Fibroblast of pulmonary artery (primary cell): ENCODE measurements around the gene FBXO4.

ENCODE experiments used
- DNase-seq: peaks from one replicate; pipeline ENCODE4 v3.0.0-alpha.2; 2010; ENCODE audit warnings: low read depth
- H3K4me3 ChIP-seq: replicated peaks from 2 replicates; pipeline ENCODE4 v1.5.1; 2011; ENCODE audit warnings: low read depth, mild to moderate bottlenecking, control low read depth, low read length, moderate library complexity
- TF ChIP-seq, protein P1 (sequence below): IDR thresholded peaks from 2 replicates; pipeline ENCODE4 v1.5.1; 2011; ENCODE audit warnings: mild to moderate bottlenecking, control low read depth, low read length, inconsistent platforms; ENCODE audit errors: missing control alignments

FBXO4 gene

GRCh38 chr5:41883243-41883642 is 41.8 kb upstream of the FBXO4 start:
- no peak for DNase-seq
- TF ChIP-seq, protein P1, sequence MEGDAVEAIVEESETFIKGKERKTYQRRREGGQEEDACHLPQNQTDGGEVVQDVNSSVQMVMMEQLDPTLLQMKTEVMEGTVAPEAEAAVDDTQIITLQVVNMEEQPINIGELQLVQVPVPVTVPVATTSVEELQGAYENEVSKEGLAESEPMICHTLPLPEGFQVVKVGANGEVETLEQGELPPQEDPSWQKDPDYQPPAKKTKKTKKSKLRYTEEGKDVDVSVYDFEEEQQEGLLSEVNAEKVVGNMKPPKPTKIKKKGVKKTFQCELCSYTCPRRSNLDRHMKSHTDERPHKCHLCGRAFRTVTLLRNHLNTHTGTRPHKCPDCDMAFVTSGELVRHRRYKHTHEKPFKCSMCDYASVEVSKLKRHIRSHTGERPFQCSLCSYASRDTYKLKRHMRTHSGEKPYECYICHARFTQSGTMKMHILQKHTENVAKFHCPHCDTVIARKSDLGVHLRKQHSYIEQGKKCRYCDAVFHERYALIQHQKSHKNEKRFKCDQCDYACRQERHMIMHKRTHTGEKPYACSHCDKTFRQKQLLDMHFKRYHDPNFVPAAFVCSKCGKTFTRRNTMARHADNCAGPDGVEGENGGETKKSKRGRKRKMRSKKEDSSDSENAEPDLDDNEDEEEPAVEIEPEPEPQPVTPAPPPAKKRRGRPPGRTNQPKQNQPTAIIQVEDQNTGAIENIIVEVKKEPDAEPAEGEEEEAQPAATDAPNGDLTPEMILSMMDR, result no peak
- H3K4me3 ChIP-seq, result no peak overlapping the region

GRCh38 chr5:41883936-41884335 is 41.1 kb upstream of the FBXO4 start:
- TF ChIP-seq, protein P1, result no peak
- DNase-seq, result no peak
- H3K4me3 ChIP-seq, result no peak overlapping the region

DNA sequence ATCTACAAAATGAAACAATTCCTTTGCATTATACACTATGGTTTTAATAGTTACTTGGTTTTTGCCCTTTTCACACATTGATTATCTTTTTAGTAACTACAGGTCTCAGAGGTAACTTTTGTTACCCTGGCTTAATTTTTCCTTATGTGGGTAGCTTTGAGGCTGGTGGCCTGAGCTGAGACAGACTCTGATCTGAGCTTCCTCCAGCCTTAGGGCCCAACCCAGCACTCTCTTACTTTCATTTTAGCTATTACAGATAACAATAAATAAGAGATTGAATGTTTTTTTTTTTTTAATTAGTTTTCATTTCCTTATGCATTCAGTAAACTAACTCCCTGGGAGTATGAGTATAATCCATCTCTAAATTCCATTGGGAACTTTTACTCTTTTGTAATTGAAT is 39.8 kb upstream of the FBXO4 start:
- TF ChIP-seq, protein P1, result no peak
- no peak overlapping the region for H3K4me3 ChIP-seq
- DNase-seq, result no peak

- TF ChIP-seq, protein P1, result no peak
- H3K4me3 ChIP-seq, result no peak overlapping the region
- DNase-seq, result no peak
Observed at GRCh38 chr5:41891066-41891707, 33.9 kb upstream of the FBXO4 start.

DNA sequence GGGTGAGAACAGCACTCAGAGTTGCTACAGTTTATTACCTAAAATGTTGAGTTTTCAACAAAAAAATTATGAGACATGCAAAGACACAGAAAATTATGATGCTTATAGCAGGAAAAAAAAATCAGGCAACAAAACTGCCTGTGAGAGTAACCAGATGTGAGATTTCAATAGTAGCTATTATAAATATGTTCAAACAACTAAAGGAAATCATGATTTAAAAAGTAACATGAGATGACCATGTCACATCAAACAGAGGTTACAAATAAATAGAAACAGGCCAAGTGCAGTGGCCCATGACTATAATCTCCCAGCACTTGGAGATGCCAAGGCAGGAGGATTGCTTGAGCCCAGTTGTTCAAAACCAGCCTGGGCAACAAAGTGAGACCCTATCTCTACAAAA is 33.0 kb upstream of the FBXO4 start:
- H3K4me3 ChIP-seq, result no peak overlapping the region
- no peak for DNase-seq
- TF ChIP-seq, protein P1, result no peak

DNA sequence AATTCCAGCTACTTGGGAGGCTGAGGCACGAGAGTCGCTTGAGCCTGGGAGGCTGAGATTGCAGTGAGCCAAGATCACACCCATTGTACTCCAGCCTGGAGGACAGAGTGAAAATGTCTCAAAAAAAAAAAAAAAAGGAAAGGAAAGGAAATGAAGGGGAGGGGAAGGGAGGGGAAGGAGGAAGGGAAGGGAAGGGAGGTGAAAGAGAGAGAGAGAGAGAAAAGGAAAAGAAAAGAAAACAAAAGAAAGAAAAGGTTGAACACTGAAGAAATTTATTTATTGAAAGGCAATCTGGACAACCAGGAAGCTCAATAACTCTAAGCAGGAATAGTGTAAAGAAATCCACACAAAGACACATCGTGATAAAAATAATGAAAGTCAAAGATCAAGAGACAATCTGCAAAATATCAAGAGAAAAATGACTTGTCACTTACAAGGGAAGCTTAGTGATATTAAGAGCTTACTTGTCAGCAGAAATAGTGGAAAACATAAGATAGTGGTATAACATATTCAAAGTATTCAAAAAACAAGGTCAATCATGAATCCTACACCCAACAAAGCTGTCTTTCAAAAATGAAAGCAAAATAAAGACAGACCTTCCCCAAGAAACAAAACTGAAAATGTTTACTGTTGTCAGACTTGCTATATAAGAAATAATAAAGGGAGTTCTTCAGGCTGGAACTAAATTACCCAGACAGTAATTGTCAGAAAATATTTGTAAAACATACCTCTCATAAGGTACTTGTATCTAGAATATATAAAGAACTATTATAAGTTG is 31.8 kb upstream of the FBXO4 start:
- DNase-seq, result no peak
- TF ChIP-seq, protein P1, result no peak
- H3K4me3 ChIP-seq, result no peak overlapping the region
